Measurements from ENCODE around the gene SRSF7.
A peak's percentile ranks its signal among the peaks of the same experiment; 100 is the strongest.
"Not testable (repeated sequence)": the region's sequence is repeated elsewhere in the genome, so short reads cannot be mapped to it uniquely, and the experiment has no call there.

The SRSF7 gene

DNA sequence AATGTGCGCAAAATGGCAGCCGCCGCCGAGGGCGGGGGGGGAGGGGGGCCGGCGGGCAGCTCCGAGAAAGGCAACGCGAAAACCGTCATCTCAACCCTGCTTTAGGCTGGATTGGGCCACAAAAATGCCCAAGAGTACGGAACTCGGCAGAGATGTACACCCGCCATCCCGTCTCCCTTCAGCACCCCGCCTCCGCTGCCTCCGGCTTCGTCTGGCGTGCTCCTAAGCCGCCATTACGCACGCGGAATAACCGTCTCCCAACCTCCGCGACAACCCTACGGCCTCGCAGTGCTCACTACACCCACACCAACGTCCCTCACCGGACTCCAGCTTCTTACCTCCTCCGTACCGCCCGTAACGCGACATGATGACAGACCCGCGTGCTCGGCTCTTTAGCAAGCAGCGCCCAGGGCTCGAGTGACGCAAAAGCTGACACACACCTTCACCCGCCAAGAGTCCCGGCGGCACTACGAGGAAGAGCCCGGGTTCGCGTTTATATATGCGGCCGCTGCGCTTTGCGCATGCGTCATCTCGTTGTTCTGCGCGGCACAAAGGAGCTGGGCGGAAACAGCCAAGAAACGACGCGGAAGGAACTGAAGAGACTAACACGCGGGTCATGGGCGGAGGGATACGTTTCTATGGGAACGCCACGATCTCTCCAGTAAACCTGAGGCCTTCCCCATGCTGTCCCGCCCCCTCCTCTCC lies at the start of gene SRSF7:
TSS of gene SRSF7 (minus strand) at position 471 of the 705 bp plus-strand sequence. CDS start at position 366, 105 bp downstream.
- FAIRE-seq (peak; percentile 93), DNase-seq (ENCODE audit: insufficient read length, low spot score) (peak; percentile 97)
- TF ChIP-seq POLR2A (IDR thresholded peaks at IDR 0.05; ENCODE audit: low read depth, low read length): peak; percentile 100

GRCh38 chr2:38797953-38798352 lies 46.8 kb upstream of the SRSF7 start:
- DNase-seq (ENCODE audit: insufficient read length, low spot score): no peak
- no peak for FAIRE-seq
- TF ChIP-seq POLR2A (IDR thresholded peaks at IDR 0.05; ENCODE audit: low read depth, low read length): no peak

DNA sequence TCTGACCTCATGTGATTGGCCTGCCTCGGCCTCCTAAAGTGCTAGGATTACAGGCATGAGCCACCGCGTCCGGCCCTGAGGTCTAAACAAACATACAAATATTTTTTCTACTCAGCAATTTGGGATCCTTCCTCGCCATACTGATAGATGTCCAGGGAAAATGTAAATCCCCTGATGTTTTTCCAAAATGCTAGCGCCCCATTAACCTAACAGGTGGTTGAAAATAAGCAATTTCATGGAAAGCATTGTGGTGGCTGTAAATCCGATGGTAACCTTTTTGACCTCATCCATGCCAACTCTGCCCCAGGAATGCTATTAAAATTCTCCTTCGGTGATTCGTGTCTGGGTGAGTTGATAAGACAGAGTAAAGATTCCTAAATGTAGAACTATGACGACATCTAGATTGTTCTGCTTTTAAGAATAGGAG lies 46.1 kb upstream of the SRSF7 start:
- FAIRE-seq (peak; percentile 80), DNase-seq (ENCODE audit: insufficient read length, low spot score) (peak; percentile 52)
- no peak for TF ChIP-seq POLR2A (IDR thresholded peaks at IDR 0.05; ENCODE audit: low read depth, low read length)

DNA sequence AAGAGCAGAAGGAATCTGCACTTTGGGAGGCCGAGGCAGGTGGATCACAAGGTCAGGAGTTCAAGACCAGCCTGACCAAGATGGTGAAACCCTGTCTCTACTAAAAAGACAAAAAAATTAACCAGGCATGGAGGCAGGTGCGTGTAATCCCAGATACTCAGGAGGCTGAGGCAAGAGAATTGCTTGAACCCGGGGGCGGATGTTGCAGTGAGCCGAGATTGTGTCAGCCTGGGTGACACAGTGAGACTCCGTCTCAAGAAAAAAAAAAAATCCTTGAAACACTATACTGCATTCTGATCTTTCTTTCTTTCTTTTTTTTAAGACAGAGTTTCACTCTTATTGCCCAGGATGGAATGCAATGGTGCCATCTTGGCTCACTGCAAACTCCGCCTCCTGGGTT lies 43.9 kb upstream of the SRSF7 start:
- not testable (repeated sequence) for FAIRE-seq

DNA sequence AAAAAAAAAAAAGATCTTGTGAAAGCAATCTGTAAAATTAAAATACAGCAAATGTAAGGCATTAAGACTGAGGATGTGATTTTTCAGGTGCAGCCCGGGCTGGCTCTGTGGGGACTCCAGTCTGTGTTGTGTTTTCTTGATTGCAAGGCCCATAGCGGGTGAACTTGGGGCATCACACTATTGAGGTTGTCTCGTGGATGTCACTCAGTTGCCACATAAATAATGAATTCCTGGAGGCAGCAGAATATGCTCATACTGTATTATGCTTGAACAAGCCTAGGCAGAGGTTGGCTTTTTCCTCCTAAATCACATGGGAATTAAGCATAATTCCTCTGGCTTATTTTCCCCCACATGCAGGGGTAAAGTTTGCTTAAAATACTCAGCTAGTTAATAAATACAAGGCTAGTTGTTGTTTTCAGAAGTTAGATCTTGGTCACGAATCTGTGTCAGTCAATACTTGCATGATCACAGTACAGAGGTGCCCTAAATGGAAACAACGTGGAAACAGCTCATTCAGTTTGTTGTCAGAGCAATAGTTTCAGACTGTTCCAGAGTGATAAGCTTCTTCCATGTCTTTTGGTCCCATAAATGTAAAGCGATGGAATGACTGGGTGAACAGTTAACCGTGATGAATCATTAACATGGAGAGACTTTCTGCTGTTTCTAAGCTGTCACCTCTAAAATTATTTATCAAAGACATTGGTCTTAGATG lies 43.2 kb upstream of the SRSF7 start:
- DNase-seq (ENCODE audit: insufficient read length, low spot score) (no peak), FAIRE-seq (no peak)
- no peak for TF ChIP-seq POLR2A (IDR thresholded peaks at IDR 0.05; ENCODE audit: low read depth, low read length)

More for the DNA sequence above, 43.9 kb upstream of the SRSF7 start:
- DNase-seq (ENCODE audit: insufficient read length, low spot score): not testable (repeated sequence)

- no peak for DNase-seq (ENCODE audit: insufficient read length, low spot score)
- TF ChIP-seq POLR2A (IDR thresholded peaks at IDR 0.05; ENCODE audit: low read depth, low read length): no peak
- FAIRE-seq: no peak
These were observed 42.4 kb upstream of the SRSF7 start for GRCh38 chr2:38793511-38793910.

DNA sequence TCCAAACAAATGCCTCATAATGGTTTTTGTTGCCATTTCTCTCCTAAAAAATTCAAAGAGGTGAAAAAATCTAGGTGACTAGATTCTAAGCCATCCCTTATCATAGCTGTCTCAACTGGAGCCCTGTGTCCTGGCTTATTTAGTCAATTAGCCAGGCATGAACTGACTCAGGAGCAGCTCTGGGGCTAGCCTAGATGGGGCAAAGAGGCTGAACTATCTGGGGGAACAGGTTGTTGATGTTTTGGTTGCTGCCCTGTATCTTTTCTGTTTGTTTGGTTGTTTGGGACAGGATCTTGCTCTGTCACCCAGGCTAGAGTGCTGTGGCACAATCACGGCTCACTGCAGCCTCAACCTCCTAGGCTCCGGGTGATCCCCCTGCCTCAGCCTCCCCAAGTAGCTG lies 41.6 kb upstream of the SRSF7 start:
- TF ChIP-seq POLR2A (IDR thresholded peaks at IDR 0.05; ENCODE audit: low read depth, low read length): no peak

DNA sequence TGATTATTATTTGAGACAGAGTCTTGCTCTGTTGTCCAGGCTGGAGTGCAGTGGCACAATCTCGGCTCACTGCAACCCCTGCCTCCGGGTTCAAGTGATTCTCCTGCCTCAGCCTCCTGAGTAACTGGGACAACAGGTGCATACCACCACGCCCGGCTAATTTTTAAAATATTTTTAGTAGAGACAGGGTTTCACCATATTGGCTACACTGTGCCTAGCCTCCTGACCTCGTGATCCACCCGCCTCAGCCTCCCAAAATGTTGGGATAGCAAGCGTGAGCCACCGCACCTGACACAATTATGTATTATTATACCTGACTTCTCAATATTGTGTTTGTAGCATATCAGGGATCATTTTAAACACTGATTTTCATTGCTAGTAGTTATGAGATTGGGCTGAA lies 41.2 kb upstream of the SRSF7 start:
- not testable (repeated sequence) for DNase-seq (ENCODE audit: insufficient read length, low spot score); FAIRE-seq

More for the DNA sequence above, 41.6 kb upstream of the SRSF7 start:
- FAIRE-seq (no peak), DNase-seq (ENCODE audit: insufficient read length, low spot score) (no peak)

DNA sequence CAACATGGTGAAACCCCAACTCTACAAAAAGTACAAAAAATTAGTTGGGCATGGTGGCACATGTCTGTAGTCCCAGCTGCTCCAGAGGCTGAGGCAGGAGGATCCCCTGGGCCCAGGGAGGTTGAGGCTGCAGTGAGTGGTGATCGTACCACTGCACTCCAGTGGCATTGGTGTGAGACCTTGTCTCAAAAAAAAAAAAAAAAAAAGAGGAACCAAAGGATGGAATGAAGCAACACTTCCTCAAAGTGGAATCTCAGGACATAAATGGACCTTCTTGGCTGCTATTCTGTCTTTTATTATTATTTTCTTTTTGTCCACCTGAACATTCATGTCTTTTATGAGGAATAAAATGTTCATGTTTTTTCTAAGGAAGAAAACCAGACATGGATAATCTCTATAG lies 40.6 kb upstream of the SRSF7 start:
- DNase-seq (ENCODE audit: insufficient read length, low spot score) (no peak), FAIRE-seq (no peak)
- no peak for TF ChIP-seq POLR2A (IDR thresholded peaks at IDR 0.05; ENCODE audit: low read depth, low read length)

DNA sequence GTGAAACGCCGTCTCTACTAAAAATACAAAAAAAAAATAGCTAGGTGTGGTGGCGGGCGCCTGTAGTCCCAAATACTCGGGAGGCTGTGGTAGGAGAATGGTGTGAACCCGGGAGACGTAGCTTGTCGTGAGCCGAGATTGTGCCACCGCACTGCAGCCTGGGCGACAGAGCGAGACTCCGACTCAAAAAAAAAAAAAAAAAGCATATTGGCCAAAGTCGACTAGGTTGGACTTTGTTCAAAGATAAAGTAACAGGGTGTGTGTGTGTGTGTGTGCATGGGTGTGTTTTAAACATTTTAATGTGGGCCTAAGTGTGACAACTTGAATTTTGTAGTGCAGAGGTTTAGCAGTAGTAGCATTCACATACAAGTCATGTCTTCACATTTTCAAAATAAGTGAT lies 38.5 kb upstream of the SRSF7 start:
- FAIRE-seq: no peak
- no peak for DNase-seq (ENCODE audit: insufficient read length, low spot score)
- TF ChIP-seq POLR2A (IDR thresholded peaks at IDR 0.05; ENCODE audit: low read depth, low read length): no peak

DNA sequence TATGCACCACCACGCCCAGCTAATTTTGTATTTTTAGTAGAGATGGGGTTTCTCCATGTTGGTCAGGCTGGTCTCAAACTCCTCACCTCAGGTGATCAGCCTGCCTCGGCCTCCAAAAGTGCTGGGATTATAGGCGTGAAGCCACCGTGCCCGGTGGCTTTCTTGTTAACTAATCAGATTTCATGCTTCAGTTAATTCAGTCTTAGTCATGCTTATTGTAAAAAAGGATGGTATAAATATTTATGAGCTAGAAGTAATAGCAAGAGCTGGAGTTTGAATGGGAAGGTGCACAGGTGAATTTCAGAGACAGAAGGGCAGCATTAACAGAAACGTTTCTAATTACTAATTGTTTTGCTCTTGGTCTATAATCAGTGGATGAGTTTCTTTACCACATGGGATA lies 37.1 kb upstream of the SRSF7 start:
- TF ChIP-seq POLR2A (IDR thresholded peaks at IDR 0.05; ENCODE audit: low read depth, low read length): no peak
- DNase-seq (ENCODE audit: insufficient read length, low spot score) (no peak), FAIRE-seq (no peak)

GRCh38 chr2:38783586-38783985 lies 32.4 kb upstream of the SRSF7 start:
- DNase-seq (ENCODE audit: insufficient read length, low spot score) (no peak), FAIRE-seq (no peak)
- no peak for TF ChIP-seq POLR2A (IDR thresholded peaks at IDR 0.05; ENCODE audit: low read depth, low read length)

GRCh38 chr2:38778687-38779082 lies 27.5 kb upstream of the SRSF7 start:
- DNase-seq (ENCODE audit: insufficient read length, low spot score): no peak
- no peak for TF ChIP-seq POLR2A (IDR thresholded peaks at IDR 0.05; ENCODE audit: low read depth, low read length)
- FAIRE-seq: no peak

DNA sequence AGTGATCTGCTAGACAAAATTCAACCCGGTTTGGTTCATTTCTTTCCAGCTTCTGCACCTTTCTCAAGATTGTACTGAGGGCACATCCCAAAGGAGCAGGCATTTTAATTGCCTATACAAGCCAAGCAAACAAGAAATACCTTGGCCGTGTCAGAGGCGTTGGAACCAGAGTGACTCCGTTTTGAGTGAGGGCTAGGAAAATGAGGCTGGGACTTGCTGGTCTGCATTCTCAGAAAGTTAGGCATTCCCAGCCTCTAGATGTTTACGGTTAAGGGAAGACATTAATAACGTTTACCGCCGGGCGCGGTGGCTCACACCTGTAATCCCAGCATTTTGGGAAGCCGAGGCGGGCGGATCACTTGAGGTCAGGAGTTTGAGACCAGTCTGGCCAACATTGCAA lies 25.4 kb upstream of the SRSF7 start:
- DNase-seq (ENCODE audit: insufficient read length, low spot score): no peak
- no peak for FAIRE-seq
- no peak for TF ChIP-seq POLR2A (IDR thresholded peaks at IDR 0.05; ENCODE audit: low read depth, low read length)

GRCh38 chr2:38775921-38776225 lies 24.7 kb upstream of the SRSF7 start:
- no peak for TF ChIP-seq POLR2A (IDR thresholded peaks at IDR 0.05; ENCODE audit: low read depth, low read length)
- FAIRE-seq (no peak), DNase-seq (ENCODE audit: insufficient read length, low spot score) (no peak)

All from H54 (cell line).